HG03108 (cell line): ENCODE data around the gene ESD.

ENCODE experiments used
- ATAC-seq: cut with Tn5 transposase; IDR thresholded peaks from one replicate; pipeline ENCODE4 v1.9.1; 2021; ENCODE audit warnings: moderate library complexity; ENCODE audit not compliant: unreplicated experiment

ESD gene

DNA sequence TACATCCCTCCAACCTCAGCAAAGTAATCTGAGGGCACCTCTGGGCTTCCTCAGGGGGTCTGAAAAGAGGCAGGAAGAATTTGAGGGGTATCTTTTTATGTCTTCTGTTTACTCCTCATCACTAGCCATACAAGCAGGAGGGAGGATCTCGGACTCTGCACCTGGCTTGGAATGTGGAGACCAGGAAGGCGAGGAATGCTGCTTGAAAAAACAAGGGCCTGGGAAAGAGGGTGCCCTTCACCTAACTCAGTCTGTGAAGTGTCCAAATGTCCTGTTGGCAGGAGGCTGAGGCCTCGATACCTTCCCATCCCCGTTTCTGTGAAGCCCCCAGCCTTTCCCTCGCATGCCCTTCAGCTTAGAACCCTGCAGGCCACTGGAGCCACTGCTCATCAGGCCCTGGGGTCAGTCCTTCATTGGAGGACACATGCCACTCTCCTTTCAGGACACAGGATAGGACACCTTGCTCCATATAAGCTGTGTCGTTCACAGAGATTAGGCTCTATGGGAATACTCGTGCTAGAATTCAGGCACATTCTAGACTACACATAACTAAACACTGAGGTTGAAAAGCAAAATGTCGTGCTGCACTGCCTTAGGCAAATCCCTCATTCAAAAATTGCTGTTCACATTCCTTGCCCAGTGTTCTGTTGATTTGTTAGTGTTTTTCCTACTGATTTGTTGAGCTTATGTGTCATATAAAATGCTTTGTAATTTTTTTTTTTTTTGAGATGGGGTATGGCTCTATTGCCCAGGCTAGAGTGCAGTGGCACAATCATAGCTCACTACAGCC lies 49.7 kb downstream of the ESD start:
- ATAC-seq = no peak

DNA sequence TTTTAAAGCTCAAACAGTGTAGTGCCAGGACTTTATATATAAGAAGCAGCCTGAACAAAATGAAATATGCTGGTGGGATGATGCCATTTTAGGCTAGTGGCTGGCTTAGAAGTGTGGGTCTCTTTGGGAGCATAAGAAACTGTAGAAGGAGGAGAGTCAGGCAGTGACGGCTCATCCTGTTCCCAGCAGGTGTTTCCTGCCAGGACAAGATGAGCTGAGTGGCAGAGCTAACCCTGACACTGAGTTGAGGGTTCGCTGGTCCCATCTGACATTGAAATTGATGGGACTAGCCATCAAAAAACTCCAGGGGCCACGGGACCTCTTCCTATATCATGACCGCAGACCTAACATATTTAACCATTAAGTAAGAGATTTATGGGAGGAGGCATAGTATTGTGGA lies 51.3 kb downstream of the ESD start:
- ATAC-seq = no peak

DNA sequence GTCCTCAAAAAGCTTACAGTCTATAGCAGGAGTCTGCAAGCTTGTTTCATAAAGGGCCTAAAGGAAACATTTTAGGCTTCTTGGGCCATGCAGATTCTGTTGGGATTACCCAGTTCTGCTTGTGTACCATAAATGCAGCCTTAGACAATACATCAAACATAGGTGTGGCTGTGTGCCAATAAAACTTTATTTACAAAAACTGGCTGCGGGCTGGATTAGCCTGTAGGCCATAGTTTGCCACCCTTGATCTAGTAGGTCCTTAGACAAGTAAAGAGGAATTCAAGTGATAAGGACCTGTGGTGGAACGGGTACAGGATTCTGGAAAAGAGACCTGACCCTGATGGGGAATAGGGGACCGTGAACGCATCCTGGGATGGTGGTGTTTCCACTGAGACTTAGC lies 51.9 kb downstream of the ESD start:
- no peak for ATAC-seq

- ATAC-seq = no peak
Observed at GRCh38 chr13:46743191-46743590, 53.8 kb downstream of the ESD start.

- no peak for ATAC-seq
Observed at GRCh38 chr13:46739447-46740098, 57.4 kb downstream of the ESD start.

- ATAC-seq = no peak
Observed at GRCh38 chr13:46738766-46739165, 58.2 kb downstream of the ESD start.

GRCh38 chr13:46738055-46738454 lies 58.9 kb downstream of the ESD start:
- no peak for ATAC-seq

GRCh38 chr13:46736541-46737310 lies 60.2 kb downstream of the ESD start:
- no peak for ATAC-seq

DNA sequence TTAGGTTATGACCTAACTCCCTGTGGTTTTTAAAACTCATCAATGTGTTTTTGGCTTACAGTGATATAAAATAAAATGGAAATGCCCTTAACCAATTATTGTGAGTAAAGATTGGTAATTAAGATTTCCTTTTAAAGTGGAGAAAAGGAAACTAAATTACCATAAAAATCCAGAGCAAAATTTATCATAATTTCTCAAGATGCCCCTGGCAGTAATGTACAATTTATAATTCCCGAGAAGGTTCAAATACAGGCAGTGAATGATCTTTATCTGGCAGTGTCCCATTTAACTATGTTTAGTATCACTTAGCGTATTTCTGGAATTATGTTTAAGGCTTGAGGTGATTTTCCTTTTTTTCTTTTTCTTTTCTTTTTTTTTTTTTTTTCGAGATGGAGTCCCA lies 61.5 kb downstream of the ESD start:
- no peak for ATAC-seq

- ATAC-seq = no peak
Observed at GRCh38 chr13:46731535-46731934, 65.4 kb downstream of the ESD start.

DNA sequence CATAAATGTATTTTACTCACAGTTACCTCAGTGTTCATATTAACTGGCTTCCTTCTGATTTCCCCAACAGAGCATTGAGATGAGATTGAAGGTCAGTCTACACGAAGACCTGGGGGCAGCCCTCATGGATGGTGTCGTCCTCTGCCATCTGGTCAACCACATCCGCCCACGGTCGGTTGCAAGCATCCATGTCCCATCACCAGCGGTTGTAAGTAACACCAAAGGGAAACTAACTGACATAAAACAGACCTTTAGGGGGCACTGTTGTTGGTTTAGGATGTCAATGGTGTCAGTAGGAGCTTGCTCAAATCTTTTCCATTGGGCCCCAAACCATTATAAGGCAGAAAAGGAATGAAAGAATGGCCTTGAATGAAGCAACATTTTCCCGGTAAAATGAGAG lies 68.2 kb downstream of the ESD start:
- no peak for ATAC-seq

DNA sequence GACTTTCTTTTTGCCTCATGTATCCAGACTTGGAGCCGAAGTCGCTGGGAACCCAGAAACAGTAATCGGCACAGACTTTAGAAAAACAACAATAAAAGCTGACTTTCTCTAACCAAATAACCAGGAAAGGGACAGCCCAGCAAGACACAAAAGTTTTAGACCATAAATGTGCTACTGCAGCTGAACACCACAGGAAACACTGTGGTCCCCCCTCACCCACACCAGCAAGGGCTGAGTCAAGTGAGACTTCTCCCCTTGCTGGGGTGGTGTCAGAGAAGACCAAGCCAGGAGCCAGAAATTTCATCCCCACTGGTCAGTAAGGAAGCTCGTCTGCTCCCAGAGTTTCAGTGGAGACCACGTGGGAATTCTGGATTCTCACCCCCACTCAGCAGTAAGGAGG lies 70.6 kb downstream of the ESD start:
- no peak for ATAC-seq
